GM12878 (cell line): Measurements from ENCODE around the gene CBFA2T3. TPM values are rescaled to one million over a fixed set of nuclear protein-coding genes. Genes with fewer than 3 reads are reported as not detected.

Source experiments
- ATAC-seq: fragments of 200-7000 bp; cut with Tn5 transposase; 3 replicates; pipeline ENCODE4 v1.9.1; 2020; ENCODE audit warnings: mild to moderate bottlenecking, moderate library complexity
- BruUV-seq: library from RNA; stranded (reverse); fragments of 400-500 nt; replicated peaks from 2 replicates; lab custom pipeline; 2021; lab: Mats Ljungman, UMichigan
- CTCF ChIA-PET: fragments of 300-600 bp; sonication (Branson Sonifier 250); formaldehyde crosslinking; extraction: SDS; loops from one replicate; lab custom pipeline; 2021; ENCODE audit warnings: inconsistent platforms; lab: Yijun Ruan, JAX
- POLR2A ChIA-PET: fragments of 350-600 bp; formaldehyde crosslinking; extraction: SDS; loops from one replicate; lab custom pipeline; 2021; ENCODE audit warnings: inconsistent platforms; lab: Charles Lee
- RAD21 ChIA-PET: fragments of 300-600 bp; sonication (Branson Sonifier 250); formaldehyde crosslinking; loops from one replicate; lab custom pipeline; 2023; ENCODE audit warnings: antibody characterized with exemption; ENCODE audit not compliant: unreplicated experiment; lab: Charles Lee
- SMC1A ChIA-PET: fragments of 300-600 bp; sonication (Branson Sonifier 250); formaldehyde crosslinking; loops from one replicate; lab custom pipeline; 2023; ENCODE audit not compliant: unreplicated experiment, uncharacterized antibody; lab: Charles Lee
- DNase-seq: peaks from one replicate; pipeline ENCODE4 v3.0.0-alpha.2; 2011; ENCODE audit warnings: low read depth, low spot score
- FAIRE-seq: peaks from 3 replicates; lab custom pipeline; 2011; peaks lifted over from hg19 to GRCh38; lab: Jason Lieb, UNC
- H2AFZ ChIP-seq: 2 replicates; pipeline ENCODE4 v1.6.0; 2011; ENCODE audit warnings: low read depth, low read length, control low read depth; ENCODE audit not compliant: control insufficient read depth
- H3K27ac ChIP-seq: 2 replicates; pipeline ENCODE4 v1.5.1; 2011; ENCODE audit warnings: control low read depth; ENCODE audit not compliant: control insufficient read depth, insufficient read depth
- H3K27me3 ChIP-seq, 2 experiments: replicated peaks in 1 of 2; 2 replicates each; pipeline versions ENCODE4 v1.6.0 to v1.6.1; 2011; ENCODE audit warnings: low read length in 1 of 2; ENCODE audit not compliant: control insufficient read depth in 2 of 2, insufficient read depth in 2 of 2
- H3K36me3 ChIP-seq, 2 experiments: 2 replicates each; pipeline ENCODE4 v1.5.1; 2011; ENCODE audit warnings: low read length in 1 of 2; ENCODE audit not compliant: control insufficient read depth in 2 of 2, insufficient read depth in 2 of 2
- H3K4me1 ChIP-seq: 2 replicates; pipeline ENCODE4 v1.6.1; 2011; ENCODE audit warnings: mild to moderate bottlenecking, low read length, moderate library complexity, mixed read lengths; ENCODE audit not compliant: control insufficient read depth, insufficient read depth
- H3K4me2 ChIP-seq: 2 replicates; pipeline ENCODE4 v1.6.0; 2011; ENCODE audit warnings: control low read depth; ENCODE audit not compliant: control insufficient read depth, insufficient read depth
- H3K4me3 ChIP-seq: fragments of 200-600 bp; sonication (generic); 2 replicates; pipeline ENCODE4 v1.5.1; 2016
- H3K79me2 ChIP-seq: 2 replicates; pipeline ENCODE4 v1.6.0; 2011; ENCODE audit warnings: low read length; ENCODE audit not compliant: control insufficient read depth, insufficient read depth
- H3K9ac ChIP-seq: 2 replicates; pipeline ENCODE4 v1.8.0; 2011; ENCODE audit warnings: low read length, control low read depth, mixed read lengths; ENCODE audit not compliant: control insufficient read depth, insufficient read depth
- H3K9me3 ChIP-seq: replicated peaks from 3 replicates; pipeline ENCODE4 v1.5.1; 2011; ENCODE audit warnings: mild to moderate bottlenecking, low read length; ENCODE audit not compliant: control insufficient read depth, insufficient read depth
- H4K20me1 ChIP-seq: 2 replicates; pipeline ENCODE4 v1.6.0; 2011; ENCODE audit not compliant: control insufficient read depth, insufficient read depth
- CEBPB ChIP-seq, 2 experiments: fragments of 150-350 bp in 1 of 2; IDR thresholded peaks; 2 replicates each; pipeline ENCODE4 v1.6.1; 2012 to 2014; ENCODE audit warnings: low read depth in 2 of 2, low read length in 2 of 2, borderline replicate concordance in 1 of 2, inconsistent platforms in 1 of 2
- ELK1 ChIP-seq: IDR thresholded peaks from 2 replicates; pipeline ENCODE4 v1.6.1; 2012; ENCODE audit warnings: low read depth, low read length, improper control_type of control experiment
- EP300 ChIP-seq, 2 experiments: fragments of 150-350 bp in 1 of 2; IDR thresholded peaks; 2 replicates each; pipeline ENCODE4 v1.6.1; 2011 to 2012; ENCODE audit warnings: low read depth in 2 of 2, low read length in 2 of 2, borderline replicate concordance in 1 of 2, improper control_type of control experiment in 1 of 2, inconsistent platforms in 1 of 2; ENCODE audit not compliant: control insufficient read depth in 1 of 2
- ETV6 ChIP-seq, 2 experiments: fragments of 450-650 bp in 1 of 2; IDR thresholded peaks in 1 of 2; conservative IDR thresholded peaks in 1 of 2; 2 replicates each; pipeline ENCODE4 v1.6.1; 2014; ENCODE audit warnings: antibody characterized with exemption in 1 of 2, borderline replicate concordance in 1 of 2, low read depth in 1 of 2, mild to moderate bottlenecking in 1 of 2, moderate library complexity in 1 of 2
- HDAC6 ChIP-seq: fragments of 200-600 bp; sonication (generic); IDR thresholded peaks from one replicate; pipeline ENCODE4 v1.8.0; 2017; ENCODE audit warnings: antibody characterized with exemption; ENCODE audit not compliant: unreplicated experiment
- MTA2 ChIP-seq: fragments of 450-650 bp; IDR thresholded peaks from 2 replicates; pipeline ENCODE4 v1.6.1; 2016; ENCODE audit warnings: low read depth, mild to moderate bottlenecking, moderate library complexity
- PBX3 ChIP-seq: IDR thresholded peaks from 2 replicates; pipeline ENCODE4 v1.6.1; 2011; ENCODE audit warnings: mild to moderate bottlenecking, low read depth, low read length, moderate library complexity; ENCODE audit not compliant: insufficient replicate concordance
- PML ChIP-seq: IDR thresholded peaks from 2 replicates; pipeline ENCODE4 v1.6.1; 2012; ENCODE audit warnings: low read length, inconsistent platforms
- SKIL ChIP-seq: fragments of 450-650 bp; IDR thresholded peaks from 2 replicates; pipeline ENCODE4 v1.6.1; 2017; ENCODE audit warnings: mild to moderate bottlenecking, low read depth, inconsistent platforms; ENCODE audit not compliant: poor library complexity, severe bottlenecking
- ZBTB40 ChIP-seq: fragments of 450-650 bp; IDR thresholded peaks from 2 replicates; pipeline ENCODE4 v1.6.1; 2016; ENCODE audit warnings: mild to moderate bottlenecking, moderate library complexity, borderline replicate concordance
- WGBS: methylation state at CpG from one replicate; pipeline ENCODE4 v1.1.6; 2016; ENCODE audit warnings: low lambda C conversion rate; ENCODE audit not compliant: insufficient replicate concordance, insufficient coverage; ENCODE audit errors: missing lambda C conversion rate; 5-methylcytosine and 5-hydroxymethylcytosine counted together
- in situ Hi-C: fragments of 300-500 bp; cut with MboI; formaldehyde crosslinking; loops from 9 replicates; pipeline ENCODE4 v1.14.3; 2018; ENCODE audit warnings: mixed read lengths
- intact Hi-C: fragments of 100-400 bp; cut with micrococcal nuclease; formaldehyde crosslinking; loops from one replicate; pipeline ENCODE4 v1.14.2; 2022; ENCODE audit not compliant: unreplicated experiment
- polyA plus RNA-seq, 11 experiments: library from polyadenylated mRNA; depleted of rRNA in 4 of 11; unstranded in 6 of 11; stranded (reverse) in 5 of 11; fragments of >200 nt; fragmentation: Nextera tagmentation in 4 of 11; fragmentation: Illumina TruSeq in 1 of 11; extraction: Ambion mirVana in 4 of 11; extraction: Trizol in 1 of 11; gene quantifications; 1 replicate in 1 of 11; 2 replicates in 10 of 11; pipeline versions ENCODE4 v1.2.1 to v1.2.3, GENCODE V29; 2011 to 2016; ENCODE audit warnings: inconsistent platforms in 2 of 11, missing spikeins in 2 of 11, low read depth in 1 of 11
- total RNA-seq, 4 experiments: library from RNA; depleted of rRNA in 3 of 4; stranded (reverse); fragments of >200 nt in 3 of 4; fragmentation: Illumina TruSeq in 1 of 4; extraction: Trizol in 1 of 4; gene quantifications; 2 replicates each; pipeline versions ENCODE4 v1.2.1 to v1.2.3, GENCODE V29; 2013 to 2021

CBFA2T3 gene
- total and polyA plus RNA-seq, 10 of the 15 experiments (the other 5 are each of a cell fraction or from before 2014, with no cell fraction given) = 0.69 to 42.6 (median 4.5) TPM

GRCh38 chr16:88989852-88990547 lies 13.0 kb upstream of the CBFA2T3 start (continued):
- TF ChIP-seq PML (no peak), HDAC6 (no peak), SKIL (no peak), PBX3 (no peak), CEBPB (IDR thresholded peaks at IDR 0.05; ENCODE audit: borderline replicate concordance in 1 of 2, low read depth in 2 of 2, low read length in 2 of 2) (no peak)

- RAD21 ChIA-PET = no interaction called here
- no peak for TF ChIP-seq EP300 (IDR thresholded peaks at IDR 0.05; ENCODE audit: borderline replicate concordance in 1 of 2, control insufficient read depth in 1 of 2, low read depth in 2 of 2, low read length in 2 of 2)
- TF ChIP-seq ZBTB40 = no peak
- TF ChIP-seq ELK1 = no peak
- TF ChIP-seq MTA2 = no peak
- TF ChIP-seq ETV6 (conservative IDR thresholded peaks at IDR 0.05 in 1 of 2, IDR thresholded peaks at IDR 0.05 in 1 of 2; ENCODE audit: borderline replicate concordance in 1 of 2, low read depth in 1 of 2) = no peak
Observed at GRCh38 chr16:88988980-88989811, 12.2 kb upstream of the CBFA2T3 start.

More at GRCh38 chr16:88988980-88989811, 12.2 kb upstream of the CBFA2T3 start:
- H4K20me1 ChIP-seq = no peaks in the 10 kb centered on the region
- in situ Hi-C loops (no loop called here), intact Hi-C loops (no loop called here)
- H3K4me2 ChIP-seq = no peak overlapping the region
- H3K9ac ChIP-seq = no peak overlapping the region
- SMC1A ChIA-PET = no interaction called here
- H3K79me2 ChIP-seq = no peaks in the 10 kb centered on the region
- FAIRE-seq (no peak), DNase-seq (no peak), ATAC-seq (no peak)
- CTCF ChIA-PET = no interaction called here
- no TSS peak for BruUV-seq
- H3K27ac ChIP-seq = no peak overlapping the region
- no peaks in the 10 kb centered on the region for H3K27me3 ChIP-seq
- peaks cover 23% of the 10 kb centered on the region for H3K4me1 ChIP-seq
- POLR2A ChIA-PET = no interaction called here
- H2AFZ ChIP-seq = no peak overlapping the region
- no peak overlapping the region for H3K4me3 ChIP-seq
- no peaks in the 10 kb centered on the region for H3K36me3 ChIP-seq
- no peaks in the 10 kb centered on the region for H3K9me3 ChIP-seq
- WGBS = 83% methylated on average over 35 of the region's 44 CpGs
